ENCODE data around the gene OARD1.
A peak's percentile ranks its signal among the peaks of the same experiment; 100 is the strongest.
"Not testable (repeated sequence)": the region's sequence is repeated elsewhere in the genome, so short reads cannot be mapped to it uniquely, and the experiment has no call there.

Gene OARD1

GRCh38 chr6:41071923-41072835, at the start of gene OARD1:
Gene OARD1, minus strand, starts transcription at chr6:41072356. Its CDS starts 722 bp downstream, at chr6:41071634.
- FAIRE-seq (no peak), DNase-seq (ENCODE audit: insufficient read length, low spot score) (peak; percentile 66)

- DNase-seq (ENCODE audit: insufficient read length, low spot score) (no peak), FAIRE-seq (no peak)
These were observed 47.9 kb upstream of the OARD1 start for GRCh38 chr6:41120058-41120457.

- FAIRE-seq: no peak
- no peak for DNase-seq (ENCODE audit: insufficient read length, low spot score)
These were observed 47.4 kb upstream of the OARD1 start for GRCh38 chr6:41119508-41119907.

GRCh38 chr6:41115027-41115426, 42.9 kb upstream of the OARD1 start:
- not testable (repeated sequence) for FAIRE-seq; DNase-seq (ENCODE audit: insufficient read length, low spot score)

GRCh38 chr6:41111017-41111416, 38.9 kb upstream of the OARD1 start:
- FAIRE-seq: no peak

GRCh38 chr6:41103847-41104246, 31.7 kb upstream of the OARD1 start:
- FAIRE-seq (no peak), DNase-seq (ENCODE audit: insufficient read length, low spot score) (no peak)

More at GRCh38 chr6:41111017-41111416, 38.9 kb upstream of the OARD1 start:
- no peak for DNase-seq (ENCODE audit: insufficient read length, low spot score)

GRCh38 chr6:41100871-41101287, 28.7 kb upstream of the OARD1 start:
- DNase-seq (ENCODE audit: insufficient read length, low spot score) (no peak), FAIRE-seq (no peak)

- DNase-seq (ENCODE audit: insufficient read length, low spot score) (no peak), FAIRE-seq (no peak)
These were observed 26.2 kb upstream of the OARD1 start for GRCh38 chr6:41098366-41098765.

- no peak for DNase-seq (ENCODE audit: insufficient read length, low spot score)
- FAIRE-seq: no peak
These were observed 25.4 kb upstream of the OARD1 start for GRCh38 chr6:41097467-41098090.

- no peak for FAIRE-seq
- DNase-seq (ENCODE audit: insufficient read length, low spot score): no peak
These were observed 21.6 kb upstream of the OARD1 start for GRCh38 chr6:41093729-41094128.

GRCh38 chr6:41092421-41093140, 20.4 kb upstream of the OARD1 start:
- DNase-seq (ENCODE audit: insufficient read length, low spot score) (no peak), FAIRE-seq (no peak)

GRCh38 chr6:41090841-41091761, 18.9 kb upstream of the OARD1 start:
- FAIRE-seq: no peak
- no peak for DNase-seq (ENCODE audit: insufficient read length, low spot score)

GRCh38 chr6:41088451-41088850, 16.3 kb upstream of the OARD1 start:
- DNase-seq (ENCODE audit: insufficient read length, low spot score): no peak
- no peak for FAIRE-seq

- no peak for DNase-seq (ENCODE audit: insufficient read length, low spot score)
- no peak for FAIRE-seq
These were observed 13.0 kb upstream of the OARD1 start for GRCh38 chr6:41085182-41085581.

GRCh38 chr6:41083072-41083471, 10.9 kb upstream of the OARD1 start:
- no peak for DNase-seq (ENCODE audit: insufficient read length, low spot score)
- FAIRE-seq: no peak

GRCh38 chr6:41080621-41081020, 8.5 kb upstream of the OARD1 start:
- no peak for FAIRE-seq

GRCh38 chr6:41079080-41079479, 6.9 kb upstream of the OARD1 start:
- no peak for FAIRE-seq
- DNase-seq (ENCODE audit: insufficient read length, low spot score): no peak

More at GRCh38 chr6:41080621-41081020, 8.5 kb upstream of the OARD1 start:
- DNase-seq (ENCODE audit: insufficient read length, low spot score): no peak

- FAIRE-seq (no peak), DNase-seq (ENCODE audit: insufficient read length, low spot score) (no peak)
These were observed 5.9 kb upstream of the OARD1 start for GRCh38 chr6:41078101-41078500.

GRCh38 chr6:41077536-41077935, 5.4 kb upstream of the OARD1 start:
- no peak for DNase-seq (ENCODE audit: insufficient read length, low spot score)
- FAIRE-seq: no peak

Measured in GM19239 (cell line).